ENCODE results near the gene DIAPH2.

Gene DIAPH2

GRCh38 chrX:97315939-97316338 is 631.3 kb downstream of the DIAPH2 start:
- DNase-seq = no peak

- no peak for DNase-seq
Measured at GRCh38 chrX:97320305-97320704, 635.7 kb downstream of the DIAPH2 start.

GRCh38 chrX:97322401-97322800 is 637.8 kb downstream of the DIAPH2 start:
- no peak for DNase-seq

- DNase-seq = no peak
Measured at GRCh38 chrX:97326456-97326855, 641.8 kb downstream of the DIAPH2 start.

GRCh38 chrX:97328853-97329390 is 644.3 kb downstream of the DIAPH2 start:
- DNase-seq = no peak

GRCh38 chrX:97330151-97330550 is 645.5 kb downstream of the DIAPH2 start:
- no peak for DNase-seq

GRCh38 chrX:97332963-97333362 is 648.3 kb downstream of the DIAPH2 start:
- DNase-seq = no peak

GRCh38 chrX:97334850-97335249 is 650.2 kb downstream of the DIAPH2 start:
- no peak for DNase-seq

- DNase-seq = no peak
Measured at GRCh38 chrX:97344724-97345123, 660.1 kb downstream of the DIAPH2 start.

- no peak for DNase-seq
Measured at GRCh38 chrX:97358941-97359340, 674.3 kb downstream of the DIAPH2 start.

- no peak for DNase-seq
Measured at GRCh38 chrX:97363843-97364242, 679.2 kb downstream of the DIAPH2 start.

- DNase-seq = no peak
Measured at GRCh38 chrX:97366237-97366636, 681.6 kb downstream of the DIAPH2 start.

- no peak for DNase-seq
Measured at GRCh38 chrX:97367125-97367524, 682.5 kb downstream of the DIAPH2 start.

- DNase-seq = no peak
Measured at GRCh38 chrX:97369947-97370346, 685.3 kb downstream of the DIAPH2 start.

GRCh38 chrX:97372001-97372766 is 687.5 kb downstream of the DIAPH2 start:
- no peak for DNase-seq

- DNase-seq = no peak
Measured at GRCh38 chrX:97374266-97374665, 689.6 kb downstream of the DIAPH2 start.

- DNase-seq = no peak
Measured at GRCh38 chrX:97380200-97380599, 695.6 kb downstream of the DIAPH2 start.

GRCh38 chrX:97384685-97385084 is 700.0 kb downstream of the DIAPH2 start:
- DNase-seq = no peak

- no peak for DNase-seq
Measured at GRCh38 chrX:97387004-97387403, 702.4 kb downstream of the DIAPH2 start.

- DNase-seq = no peak
Measured at GRCh38 chrX:97389761-97390192, 705.1 kb downstream of the DIAPH2 start.

- DNase-seq = no peak
Measured at GRCh38 chrX:97397371-97397770, 712.7 kb downstream of the DIAPH2 start.

GRCh38 chrX:97398030-97398551 is 713.4 kb downstream of the DIAPH2 start:
- no peak for DNase-seq

GRCh38 chrX:97399400-97399799 is 714.8 kb downstream of the DIAPH2 start:
- no peak for DNase-seq

GRCh38 chrX:97400492-97400891 is 715.9 kb downstream of the DIAPH2 start:
- no peak for DNase-seq

GRCh38 chrX:97401154-97401553 is 716.5 kb downstream of the DIAPH2 start:
- DNase-seq = peak in 1 of 2 experiments; percentile 15

All from activated CD4-positive, alpha-beta T cell treated with anti-CD3 and anti-CD28 coated beads, Interleukin-2, amount 50 U/mL, for 48 hours (primary cell).